Measurements from ENCODE around the gene TAX1BP3. TPM values are rescaled to one million over a fixed set of nuclear protein-coding genes. Genes with fewer than 3 reads are reported as not detected.

Gene TAX1BP3
- total RNA-seq, 1 experiment from 2014 or later = 50.0 TPM

DNA sequence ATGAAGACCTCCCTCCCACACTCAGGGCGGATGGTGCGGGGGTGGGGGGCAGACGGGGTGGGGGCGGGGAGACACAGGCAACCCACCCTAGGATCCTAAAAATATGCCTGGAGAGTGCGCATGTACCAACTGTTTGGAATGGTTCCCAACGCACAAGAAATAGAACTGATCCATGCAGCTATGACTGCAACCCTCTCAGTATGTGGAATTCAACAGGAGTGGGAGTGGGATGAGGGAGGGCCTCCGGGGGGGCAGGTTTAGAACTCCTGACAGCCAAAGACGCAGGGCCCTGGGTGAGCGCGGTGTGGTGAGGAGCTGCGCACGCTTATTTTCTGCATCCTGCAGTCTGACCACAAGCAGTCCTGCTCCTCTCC is 28.7 kb upstream of the TAX1BP3 start:
- BruUV-seq (replicated peaks) = no TSS peak
- Histone ChIP-seq H3K27ac (ENCODE audit: low read depth, low read length) (no peak overlapping the region), H3K9ac (ENCODE audit: low read length) (no peak overlapping the region), H2AFZ (ENCODE audit: low read depth, low read length, poor library complexity, severe bottlenecking) (no peak overlapping the region), H3K79me2 (ENCODE audit: insufficient read depth, low read length) (no peaks in the 10 kb centered on the region), H3K27me3 (ENCODE audit: insufficient read depth, low read length) (no peaks in the 10 kb centered on the region), H3K9me3 (ENCODE audit: control insufficient read depth in 1 of 2, insufficient read depth in 1 of 2, low read depth in 1 of 2, low read length in 2 of 2) (peaks cover 9 to 10% of the 10 kb centered on the region in 2 experiments; a peak in 2 of 4 replicates), H3K4me1 (ENCODE audit: control insufficient read depth in 1 of 2, insufficient read depth in 2 of 2, low read length in 2 of 2) (peaks cover 0 to 11% of the 10 kb centered on the region in 2 experiments; a peak in 2 of 4 replicates), H3K4me3 (replicated peaks in 1 of 2; ENCODE audit: low read depth in 1 of 2, low read length in 2 of 2) (no peak overlapping the region), H3K4me2 (ENCODE audit: low read length) (no peak overlapping the region), H3K36me3 (ENCODE audit: control insufficient read depth in 1 of 2, insufficient read depth in 2 of 2, low read length in 2 of 2) (no peaks in the 10 kb centered on the region), H4K20me1 (ENCODE audit: insufficient read depth) (no peaks in the 10 kb centered on the region), H3K9me2 (ENCODE audit: insufficient read depth) (no peaks in the 10 kb centered on the region)
- TF ChIP-seq EGR1 (IDR thresholded peaks at IDR 0.05; ENCODE audit: low read depth) = no peak
- TF ChIP-seq, protein P1, sequence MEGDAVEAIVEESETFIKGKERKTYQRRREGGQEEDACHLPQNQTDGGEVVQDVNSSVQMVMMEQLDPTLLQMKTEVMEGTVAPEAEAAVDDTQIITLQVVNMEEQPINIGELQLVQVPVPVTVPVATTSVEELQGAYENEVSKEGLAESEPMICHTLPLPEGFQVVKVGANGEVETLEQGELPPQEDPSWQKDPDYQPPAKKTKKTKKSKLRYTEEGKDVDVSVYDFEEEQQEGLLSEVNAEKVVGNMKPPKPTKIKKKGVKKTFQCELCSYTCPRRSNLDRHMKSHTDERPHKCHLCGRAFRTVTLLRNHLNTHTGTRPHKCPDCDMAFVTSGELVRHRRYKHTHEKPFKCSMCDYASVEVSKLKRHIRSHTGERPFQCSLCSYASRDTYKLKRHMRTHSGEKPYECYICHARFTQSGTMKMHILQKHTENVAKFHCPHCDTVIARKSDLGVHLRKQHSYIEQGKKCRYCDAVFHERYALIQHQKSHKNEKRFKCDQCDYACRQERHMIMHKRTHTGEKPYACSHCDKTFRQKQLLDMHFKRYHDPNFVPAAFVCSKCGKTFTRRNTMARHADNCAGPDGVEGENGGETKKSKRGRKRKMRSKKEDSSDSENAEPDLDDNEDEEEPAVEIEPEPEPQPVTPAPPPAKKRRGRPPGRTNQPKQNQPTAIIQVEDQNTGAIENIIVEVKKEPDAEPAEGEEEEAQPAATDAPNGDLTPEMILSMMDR (IDR thresholded peaks at IDR 0.05 in 2 of 3, conservative IDR thresholded peaks at IDR 0.05 in 1 of 3; ENCODE audit: borderline replicate concordance in 1 of 3, insufficient read depth in 1 of 3, low read depth in 2 of 3, low read length in 2 of 3) = no peak
- TF ChIP-seq, protein P2, sequence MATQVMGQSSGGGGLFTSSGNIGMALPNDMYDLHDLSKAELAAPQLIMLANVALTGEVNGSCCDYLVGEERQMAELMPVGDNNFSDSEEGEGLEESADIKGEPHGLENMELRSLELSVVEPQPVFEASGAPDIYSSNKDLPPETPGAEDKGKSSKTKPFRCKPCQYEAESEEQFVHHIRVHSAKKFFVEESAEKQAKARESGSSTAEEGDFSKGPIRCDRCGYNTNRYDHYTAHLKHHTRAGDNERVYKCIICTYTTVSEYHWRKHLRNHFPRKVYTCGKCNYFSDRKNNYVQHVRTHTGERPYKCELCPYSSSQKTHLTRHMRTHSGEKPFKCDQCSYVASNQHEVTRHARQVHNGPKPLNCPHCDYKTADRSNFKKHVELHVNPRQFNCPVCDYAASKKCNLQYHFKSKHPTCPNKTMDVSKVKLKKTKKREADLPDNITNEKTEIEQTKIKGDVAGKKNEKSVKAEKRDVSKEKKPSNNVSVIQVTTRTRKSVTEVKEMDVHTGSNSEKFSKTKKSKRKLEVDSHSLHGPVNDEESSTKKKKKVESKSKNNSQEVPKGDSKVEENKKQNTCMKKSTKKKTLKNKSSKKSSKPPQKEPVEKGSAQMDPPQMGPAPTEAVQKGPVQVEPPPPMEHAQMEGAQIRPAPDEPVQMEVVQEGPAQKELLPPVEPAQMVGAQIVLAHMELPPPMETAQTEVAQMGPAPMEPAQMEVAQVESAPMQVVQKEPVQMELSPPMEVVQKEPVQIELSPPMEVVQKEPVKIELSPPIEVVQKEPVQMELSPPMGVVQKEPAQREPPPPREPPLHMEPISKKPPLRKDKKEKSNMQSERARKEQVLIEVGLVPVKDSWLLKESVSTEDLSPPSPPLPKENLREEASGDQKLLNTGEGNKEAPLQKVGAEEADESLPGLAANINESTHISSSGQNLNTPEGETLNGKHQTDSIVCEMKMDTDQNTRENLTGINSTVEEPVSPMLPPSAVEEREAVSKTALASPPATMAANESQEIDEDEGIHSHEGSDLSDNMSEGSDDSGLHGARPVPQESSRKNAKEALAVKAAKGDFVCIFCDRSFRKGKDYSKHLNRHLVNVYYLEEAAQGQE (IDR thresholded peaks at IDR 0.05; ENCODE audit: low read depth) = no peak
- no peak for TF ChIP-seq CBX3 (IDR thresholded peaks at IDR 0.05; ENCODE audit: low read depth)
- TF ChIP-seq, protein P3, sequence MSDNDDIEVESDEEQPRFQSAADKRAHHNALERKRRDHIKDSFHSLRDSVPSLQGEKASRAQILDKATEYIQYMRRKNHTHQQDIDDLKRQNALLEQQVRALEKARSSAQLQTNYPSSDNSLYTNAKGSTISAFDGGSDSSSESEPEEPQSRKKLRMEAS (IDR thresholded peaks at IDR 0.05) = no peak
- no peak for TF ChIP-seq SP1 (IDR thresholded peaks at IDR 0.05; ENCODE audit: low read depth)
- TF ChIP-seq TCF7L2 (IDR thresholded peaks at IDR 0.05; ENCODE audit: borderline replicate concordance, extremely low read depth, insufficient read depth, insufficient read length) = no peak
- TF ChIP-seq ELF1 (IDR thresholded peaks at IDR 0.05; ENCODE audit: borderline replicate concordance, low read depth) = no peak
- no peak for TF ChIP-seq EZH2 (IDR thresholded peaks at IDR 0.05)
- TF ChIP-seq, protein P4, sequence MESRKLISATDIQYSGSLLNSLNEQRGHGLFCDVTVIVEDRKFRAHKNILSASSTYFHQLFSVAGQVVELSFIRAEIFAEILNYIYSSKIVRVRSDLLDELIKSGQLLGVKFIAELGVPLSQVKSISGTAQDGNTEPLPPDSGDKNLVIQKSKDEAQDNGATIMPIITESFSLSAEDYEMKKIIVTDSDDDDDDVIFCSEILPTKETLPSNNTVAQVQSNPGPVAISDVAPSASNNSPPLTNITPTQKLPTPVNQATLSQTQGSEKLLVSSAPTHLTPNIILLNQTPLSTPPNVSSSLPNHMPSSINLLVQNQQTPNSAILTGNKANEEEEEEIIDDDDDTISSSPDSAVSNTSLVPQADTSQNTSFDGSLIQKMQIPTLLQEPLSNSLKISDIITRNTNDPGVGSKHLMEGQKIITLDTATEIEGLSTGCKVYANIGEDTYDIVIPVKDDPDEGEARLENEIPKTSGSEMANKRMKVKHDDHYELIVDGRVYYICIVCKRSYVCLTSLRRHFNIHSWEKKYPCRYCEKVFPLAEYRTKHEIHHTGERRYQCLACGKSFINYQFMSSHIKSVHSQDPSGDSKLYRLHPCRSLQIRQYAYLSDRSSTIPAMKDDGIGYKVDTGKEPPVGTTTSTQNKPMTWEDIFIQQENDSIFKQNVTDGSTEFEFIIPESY (IDR thresholded peaks at IDR 0.05; ENCODE audit: extremely low read depth, insufficient replicate concordance, low read length) = no peak
- TF ChIP-seq SIN3A (IDR thresholded peaks at IDR 0.05; ENCODE audit: low read depth) = no peak
- TF ChIP-seq ZFX (IDR thresholded peaks at IDR 0.05) = no peak
- no peak for TF ChIP-seq EZH2phosphoT487 (IDR thresholded peaks at IDR 0.05; ENCODE audit: borderline replicate concordance)
- ChIA-PET CTCF (no interaction called here), POLR2A (no interaction called here), RAD21 (ENCODE audit: low non-redundant PET in 1 of 2, low total read pairs in 2 of 2, uncharacterized antibody in 2 of 2, unreplicated experiment in 2 of 2) (no interaction called here)
- intact Hi-C loops (cut with micrococcal nuclease) = no loop called here
- DNase-seq (ENCODE audit: low read depth, low spot score) (no peak), ATAC-seq (no peak)
